ENCODE data around the gene BCAR1. TPM values are rescaled to one million over a fixed set of nuclear protein-coding genes. Genes with fewer than 3 reads are reported as not detected.

The BCAR1 gene
- polyA plus RNA-seq, 1 donor from 2014 or later = 39.1 TPM

DNA sequence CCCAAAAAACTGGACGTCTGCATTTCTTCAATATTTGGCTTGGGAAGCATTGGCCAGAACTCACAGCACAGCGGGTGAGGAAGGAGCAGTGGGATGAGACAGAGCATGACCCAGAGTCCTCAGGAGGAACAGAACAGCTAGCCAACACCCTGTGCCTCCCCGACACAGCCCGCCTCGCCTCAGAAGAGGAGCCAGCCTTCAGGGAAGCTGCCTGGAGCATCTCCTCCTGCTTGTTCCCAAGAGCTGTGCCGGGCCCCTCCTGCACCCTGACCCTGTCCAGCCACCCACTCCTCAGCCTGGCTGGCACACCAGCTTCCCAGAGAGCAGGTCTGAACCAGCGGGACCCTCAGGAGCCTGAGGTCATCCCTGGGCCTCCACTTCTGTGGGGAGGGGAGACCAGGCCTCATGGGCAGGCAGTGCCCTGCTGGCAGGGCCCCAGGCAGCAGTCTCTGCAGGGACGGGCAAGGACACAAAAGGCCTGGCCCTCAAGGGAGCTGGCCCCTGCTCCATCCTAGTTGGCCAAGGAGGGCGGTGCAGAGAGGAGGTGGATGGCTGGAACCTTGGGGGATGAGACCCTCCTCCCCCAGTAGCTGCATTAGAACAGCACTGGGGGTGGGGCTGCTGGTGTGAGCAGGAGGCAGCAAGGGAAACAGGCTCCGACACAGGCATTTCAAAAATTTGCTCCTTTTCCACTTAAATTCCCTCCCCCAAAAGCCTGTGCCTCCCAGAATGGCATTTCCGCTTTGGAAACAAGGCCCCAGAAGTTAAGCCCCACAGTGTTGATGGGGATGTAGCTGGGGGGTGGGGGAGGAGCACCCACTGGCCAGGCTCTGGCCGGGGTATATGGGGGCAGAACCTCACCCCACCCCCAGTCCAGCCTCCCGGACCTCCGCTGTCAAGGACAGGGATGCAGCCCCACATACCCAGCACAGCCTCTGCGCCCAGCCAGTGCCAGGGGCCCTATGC lies 1.8 kb upstream of the BCAR1 start:
- no peaks in the 10 kb centered on the region for H3K9me3 ChIP-seq (ENCODE audit: low read length)
- H3K27me3 ChIP-seq (ENCODE audit: insufficient read depth, low read depth, low read length) = no peaks in the 10 kb centered on the region
- peaks cover 6% of the 10 kb centered on the region for H4K20me1 ChIP-seq (ENCODE audit: insufficient read depth)
- no peak overlapping the region for H3K4me2 ChIP-seq (ENCODE audit: low read length)
- no peaks in the 10 kb centered on the region for H3K36me3 ChIP-seq (ENCODE audit: insufficient read depth, low read length)
- no peak overlapping the region for H3K4me3 ChIP-seq (ENCODE audit: low read length)
- no peak overlapping the region for H3K9ac ChIP-seq (ENCODE audit: low read length)
- TF ChIP-seq, protein P1, sequence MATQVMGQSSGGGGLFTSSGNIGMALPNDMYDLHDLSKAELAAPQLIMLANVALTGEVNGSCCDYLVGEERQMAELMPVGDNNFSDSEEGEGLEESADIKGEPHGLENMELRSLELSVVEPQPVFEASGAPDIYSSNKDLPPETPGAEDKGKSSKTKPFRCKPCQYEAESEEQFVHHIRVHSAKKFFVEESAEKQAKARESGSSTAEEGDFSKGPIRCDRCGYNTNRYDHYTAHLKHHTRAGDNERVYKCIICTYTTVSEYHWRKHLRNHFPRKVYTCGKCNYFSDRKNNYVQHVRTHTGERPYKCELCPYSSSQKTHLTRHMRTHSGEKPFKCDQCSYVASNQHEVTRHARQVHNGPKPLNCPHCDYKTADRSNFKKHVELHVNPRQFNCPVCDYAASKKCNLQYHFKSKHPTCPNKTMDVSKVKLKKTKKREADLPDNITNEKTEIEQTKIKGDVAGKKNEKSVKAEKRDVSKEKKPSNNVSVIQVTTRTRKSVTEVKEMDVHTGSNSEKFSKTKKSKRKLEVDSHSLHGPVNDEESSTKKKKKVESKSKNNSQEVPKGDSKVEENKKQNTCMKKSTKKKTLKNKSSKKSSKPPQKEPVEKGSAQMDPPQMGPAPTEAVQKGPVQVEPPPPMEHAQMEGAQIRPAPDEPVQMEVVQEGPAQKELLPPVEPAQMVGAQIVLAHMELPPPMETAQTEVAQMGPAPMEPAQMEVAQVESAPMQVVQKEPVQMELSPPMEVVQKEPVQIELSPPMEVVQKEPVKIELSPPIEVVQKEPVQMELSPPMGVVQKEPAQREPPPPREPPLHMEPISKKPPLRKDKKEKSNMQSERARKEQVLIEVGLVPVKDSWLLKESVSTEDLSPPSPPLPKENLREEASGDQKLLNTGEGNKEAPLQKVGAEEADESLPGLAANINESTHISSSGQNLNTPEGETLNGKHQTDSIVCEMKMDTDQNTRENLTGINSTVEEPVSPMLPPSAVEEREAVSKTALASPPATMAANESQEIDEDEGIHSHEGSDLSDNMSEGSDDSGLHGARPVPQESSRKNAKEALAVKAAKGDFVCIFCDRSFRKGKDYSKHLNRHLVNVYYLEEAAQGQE (IDR thresholded peaks at IDR 0.05; ENCODE audit: borderline replicate concordance) = no peak
- TF ChIP-seq MXI1 (conservative IDR thresholded peaks at IDR 0.05; ENCODE audit: poor library complexity, severe bottlenecking) (no peak), SMC3 (conservative IDR thresholded peaks at IDR 0.05; ENCODE audit: poor library complexity) (no peak), RAD21 (conservative IDR thresholded peaks at IDR 0.05) (no peak), EP300 (conservative IDR thresholded peaks at IDR 0.05; ENCODE audit: poor library complexity, severe bottlenecking) (no peak), TAF1 (IDR thresholded peaks at IDR 0.05; ENCODE audit: low read depth) (no peak), POLR2AphosphoS5 (IDR thresholded peaks at IDR 0.05) (no peak), EZH2 (IDR thresholded peaks at IDR 0.05; ENCODE audit: borderline replicate concordance, insufficient read depth, low read length, poor library complexity, severe bottlenecking) (no peak)
- TF ChIP-seq, protein P2, sequence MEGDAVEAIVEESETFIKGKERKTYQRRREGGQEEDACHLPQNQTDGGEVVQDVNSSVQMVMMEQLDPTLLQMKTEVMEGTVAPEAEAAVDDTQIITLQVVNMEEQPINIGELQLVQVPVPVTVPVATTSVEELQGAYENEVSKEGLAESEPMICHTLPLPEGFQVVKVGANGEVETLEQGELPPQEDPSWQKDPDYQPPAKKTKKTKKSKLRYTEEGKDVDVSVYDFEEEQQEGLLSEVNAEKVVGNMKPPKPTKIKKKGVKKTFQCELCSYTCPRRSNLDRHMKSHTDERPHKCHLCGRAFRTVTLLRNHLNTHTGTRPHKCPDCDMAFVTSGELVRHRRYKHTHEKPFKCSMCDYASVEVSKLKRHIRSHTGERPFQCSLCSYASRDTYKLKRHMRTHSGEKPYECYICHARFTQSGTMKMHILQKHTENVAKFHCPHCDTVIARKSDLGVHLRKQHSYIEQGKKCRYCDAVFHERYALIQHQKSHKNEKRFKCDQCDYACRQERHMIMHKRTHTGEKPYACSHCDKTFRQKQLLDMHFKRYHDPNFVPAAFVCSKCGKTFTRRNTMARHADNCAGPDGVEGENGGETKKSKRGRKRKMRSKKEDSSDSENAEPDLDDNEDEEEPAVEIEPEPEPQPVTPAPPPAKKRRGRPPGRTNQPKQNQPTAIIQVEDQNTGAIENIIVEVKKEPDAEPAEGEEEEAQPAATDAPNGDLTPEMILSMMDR (IDR thresholded peaks at IDR 0.05; ENCODE audit: poor library complexity, severe bottlenecking) = no peak
- H3K9me2 ChIP-seq (ENCODE audit: insufficient read depth, low read length) = no peaks in the 10 kb centered on the region
- no peaks in the 10 kb centered on the region for H3F3A ChIP-seq (ENCODE audit: insufficient read depth, low read length, poor library complexity, severe bottlenecking)
- H3K79me2 ChIP-seq (replicated peaks; ENCODE audit: insufficient read depth, low read length) = peaks cover 37% of the 10 kb centered on the region
- no peak overlapping the region for H3K27ac ChIP-seq (ENCODE audit: low read length)
- H2AFZ ChIP-seq (ENCODE audit: low read depth, low read length) = no peak overlapping the region

DNA sequence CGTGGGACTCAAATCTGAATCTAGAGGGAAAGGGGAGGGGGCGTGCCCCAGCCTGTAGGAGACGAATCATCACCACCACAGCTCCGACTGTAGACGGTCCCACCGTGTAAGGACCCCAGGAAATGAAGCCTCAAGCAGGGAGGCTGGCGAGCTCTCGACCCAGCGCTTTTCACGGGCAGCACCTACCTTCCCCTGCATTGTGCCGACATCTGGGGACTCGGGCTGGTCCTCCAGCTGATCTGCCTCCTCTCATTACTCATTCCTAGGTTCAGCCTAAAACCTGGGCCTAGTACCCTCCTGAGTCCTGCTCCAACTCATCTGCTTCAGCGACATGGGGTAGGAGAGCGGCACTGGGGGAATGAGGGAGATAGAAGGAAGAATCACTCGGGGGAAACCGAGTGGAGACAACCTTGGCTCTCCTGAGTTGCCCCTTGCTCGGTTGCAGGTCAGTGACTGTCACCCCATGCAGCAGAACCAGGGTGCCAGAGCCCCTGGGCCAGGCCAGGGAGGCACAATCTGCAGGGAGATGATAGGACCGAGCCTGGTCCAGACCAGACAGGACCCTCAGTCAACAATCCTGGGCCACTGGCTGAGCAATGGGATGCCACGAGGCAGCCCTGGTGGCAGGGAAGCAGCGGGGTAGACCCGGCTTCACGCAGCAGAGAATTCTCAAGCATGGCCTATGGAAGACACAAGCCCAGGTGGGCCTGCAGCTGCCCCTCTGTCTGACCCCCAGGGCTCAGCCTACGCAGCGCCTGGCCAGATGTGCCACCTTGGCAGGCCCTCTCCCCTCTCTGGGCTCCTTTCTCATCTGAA lies 833 bp upstream of the BCAR1 start:
- Histone ChIP-seq H3K4me2 (ENCODE audit: low read length) (no peak overlapping the region), H3K36me3 (ENCODE audit: insufficient read depth, low read length) (no peaks in the 10 kb centered on the region), H3K79me2 (replicated peaks; ENCODE audit: insufficient read depth, low read length) (peaks cover 36% of the 10 kb centered on the region), H3K9me3 (ENCODE audit: low read length) (no peaks in the 10 kb centered on the region), H3K4me3 (ENCODE audit: low read length) (peak overlapping the region; percentile 54), H3K27me3 (ENCODE audit: insufficient read depth, low read depth, low read length) (no peaks in the 10 kb centered on the region), H2AFZ (ENCODE audit: low read depth, low read length) (no peak overlapping the region), H3K9ac (ENCODE audit: low read length) (peak overlapping the region; percentile 38), H3K9me2 (ENCODE audit: insufficient read depth, low read length) (no peaks in the 10 kb centered on the region), H4K20me1 (ENCODE audit: insufficient read depth) (peaks cover 6% of the 10 kb centered on the region), H3K27ac (ENCODE audit: low read length) (peak overlapping the region; percentile 49), H3F3A (ENCODE audit: insufficient read depth, low read length, poor library complexity, severe bottlenecking) (no peaks in the 10 kb centered on the region)
- TF ChIP-seq TAF1 (IDR thresholded peaks at IDR 0.05; ENCODE audit: low read depth) (no peak), RAD21 (conservative IDR thresholded peaks at IDR 0.05) (no peak), POLR2AphosphoS5 (IDR thresholded peaks at IDR 0.05) (no peak), SMC3 (conservative IDR thresholded peaks at IDR 0.05; ENCODE audit: poor library complexity) (no peak)

Data from neural cell (in vitro differentiated cells).